Right ventricle myocardium superior (tissue), 1 donor: ENCODE measurements around the gene NCMAP. TPM values are rescaled to one million over a fixed set of nuclear protein-coding genes. Genes with fewer than 3 reads are reported as not detected.

Source experiments
- ATAC-seq: fragments of 200-7000 bp; cut with Tn5 transposase; one replicate; pipeline ENCODE4 v1.9.1; 2020; ENCODE audit warnings: mild to moderate bottlenecking; ENCODE audit not compliant: poor library complexity
- DNase-seq: peaks from one replicate; pipeline ENCODE4 v3.0.0-alpha.2; 2020
- intact Hi-C: fragments of 100-400 bp; cut with DNase I; formaldehyde crosslinking; loops from one replicate; pipeline ENCODE4 v1.11.2; 2022
- total RNA-seq: library from RNA; stranded (reverse); fragmentation: NEBNext Ultra II Directional; extraction: Animal tissue kit (Norgen Biotek cat#: 25700); gene quantifications from one replicate; pipeline ENCODE4 v1.2.1, GENCODE V29; 2021
- donor health status: DM: no; HTN: yes; CAD: no; lungs with severe emphysema.

Gene NCMAP
- total RNA-seq, 1 donor from 2014 or later, result 0.27 TPM

- DNase-seq (no peak), ATAC-seq (no peak)
- intact Hi-C loops, result no loop called here
Observed at GRCh38 chr1:24562625-24563024, 6.7 kb downstream of the NCMAP start.

DNA sequence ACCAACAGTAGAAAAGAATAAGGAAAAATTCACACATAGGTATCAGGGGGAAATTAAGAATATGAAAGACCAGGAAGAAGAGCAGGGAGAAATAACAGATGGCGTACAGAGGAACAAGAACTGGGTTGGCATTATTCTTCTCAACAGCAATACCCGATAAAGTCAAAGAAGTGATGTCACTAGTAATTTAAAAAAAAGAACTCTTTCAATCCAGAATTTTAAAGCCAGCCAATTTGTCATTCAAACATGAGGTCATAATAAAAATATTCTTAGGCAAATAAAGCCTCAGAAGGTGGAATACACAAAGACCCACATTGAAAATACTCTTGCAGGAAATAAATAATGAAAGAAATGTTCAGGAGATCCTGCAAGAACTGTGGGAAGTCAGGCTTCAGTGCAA, 8.8 kb downstream of the NCMAP start:
- intact Hi-C loops, result no loop called here
- DNase-seq, result no peak
- no peak for ATAC-seq

DNA sequence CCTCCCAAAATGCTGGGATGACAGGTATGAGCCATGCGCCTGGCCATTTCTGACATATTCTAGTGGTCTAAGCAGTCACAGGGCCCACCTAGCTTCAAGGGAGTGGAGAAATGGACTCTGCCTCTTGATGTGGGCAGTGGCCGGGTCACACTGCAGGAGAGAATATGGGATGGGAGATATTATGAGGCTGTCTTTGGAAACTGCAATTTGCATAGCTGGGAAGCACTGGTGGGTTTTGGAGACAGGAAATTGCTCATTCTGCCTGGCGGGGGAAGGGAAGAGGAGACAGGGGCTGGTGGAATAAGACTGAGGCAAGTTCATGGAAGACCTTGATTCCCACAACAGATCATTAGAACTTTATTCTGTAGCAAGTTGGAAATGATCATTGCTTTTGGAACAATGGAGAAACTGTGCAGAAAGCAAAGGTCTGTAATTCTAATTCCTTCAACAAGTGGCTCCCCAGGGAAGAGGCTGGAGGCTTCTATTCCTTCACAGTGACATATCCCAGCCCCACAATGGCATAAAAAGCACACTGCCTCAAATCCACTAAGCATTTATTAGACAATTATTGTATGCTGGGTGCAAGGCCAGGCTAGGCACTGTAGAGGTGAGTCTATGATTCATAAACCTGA, 10.5 kb downstream of the NCMAP start:
- no peak for ATAC-seq
- DNase-seq, result no peak
- intact Hi-C loops, result no loop called here

DNA sequence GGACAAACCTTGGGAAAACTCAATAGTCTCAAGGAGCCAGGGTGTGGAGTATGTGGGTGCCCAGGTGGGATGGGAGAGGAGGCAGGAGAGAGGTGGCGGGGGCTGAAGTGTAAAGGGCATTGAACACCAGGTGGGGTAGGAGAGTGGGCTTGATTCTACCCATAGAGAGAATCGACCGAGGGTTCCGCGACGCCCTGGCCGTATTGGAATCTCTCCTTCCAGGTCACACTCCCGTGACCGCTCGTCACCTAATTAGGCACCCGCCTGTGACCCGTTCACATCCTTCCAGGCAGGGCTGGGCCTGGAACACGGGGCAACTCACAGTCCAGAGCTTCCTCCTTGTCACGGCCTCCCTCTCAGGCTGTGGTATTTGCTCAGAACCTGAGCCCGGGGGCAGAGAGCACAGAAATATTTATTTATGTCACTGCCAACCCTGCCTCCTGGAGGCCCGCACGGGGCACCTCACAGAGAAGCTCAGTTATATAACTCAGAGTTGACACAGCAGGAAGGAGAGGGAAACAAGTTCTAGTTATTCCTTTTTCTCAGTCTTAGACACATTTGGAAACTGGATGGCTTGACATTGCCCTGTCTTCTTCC, 12.0 kb downstream of the NCMAP start:
- intact Hi-C loops, result no loop called here
- peak; percentile 82 for ATAC-seq
- no peak for DNase-seq

DNA sequence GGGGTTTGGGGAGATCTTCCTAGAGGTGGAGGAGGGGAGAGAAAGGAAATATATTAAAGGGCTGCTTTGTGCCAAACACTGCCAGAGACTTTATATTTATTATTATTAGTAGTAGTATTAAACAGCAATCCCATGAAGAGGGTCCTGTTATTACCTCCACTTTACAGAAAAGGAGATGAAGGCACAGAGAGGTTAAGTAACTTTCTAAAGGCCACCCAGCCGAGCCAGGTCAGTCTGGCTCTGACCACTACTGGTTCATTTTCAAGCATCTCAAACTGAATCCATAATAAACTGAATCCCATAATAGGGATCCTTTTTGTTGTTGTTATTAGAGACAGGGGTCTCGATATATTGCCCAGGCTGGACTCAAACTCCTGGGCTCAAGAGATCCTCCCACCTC, 12.6 kb downstream of the NCMAP start:
- DNase-seq (no peak), ATAC-seq (no peak)
- intact Hi-C loops, result no loop called here

- DNase-seq, result no peak
- intact Hi-C loops, result no loop called here
- no peak for ATAC-seq
Observed at GRCh38 chr1:24570265-24571125, 14.6 kb downstream of the NCMAP start.

DNA sequence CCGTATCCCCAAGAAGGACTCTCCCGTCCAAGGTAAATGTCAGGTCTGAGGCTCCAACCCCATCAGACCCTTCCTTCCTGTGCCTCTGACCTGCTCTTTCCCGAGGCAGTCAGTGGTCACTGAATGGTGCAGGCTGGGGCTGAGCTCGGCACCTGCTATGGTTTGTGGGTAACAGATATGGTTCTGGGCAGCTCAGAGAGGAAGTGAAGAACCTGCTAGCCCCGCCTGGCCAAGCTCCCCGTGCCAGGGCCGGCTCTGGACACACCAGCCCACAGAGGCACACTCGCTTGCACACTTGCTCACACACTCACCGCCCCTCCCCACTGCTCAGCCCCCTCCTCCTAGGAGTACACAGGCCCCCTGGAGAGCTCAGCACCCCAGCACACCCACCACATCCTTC, 16.4 kb downstream of the NCMAP start:
- DNase-seq (no peak), ATAC-seq (no peak)
- intact Hi-C loops, result no loop called here

GRCh38 chr1:24575905-24576587, 20.2 kb downstream of the NCMAP start:
- DNase-seq (no peak), ATAC-seq (no peak)
- intact Hi-C loops, result no loop called here

DNA sequence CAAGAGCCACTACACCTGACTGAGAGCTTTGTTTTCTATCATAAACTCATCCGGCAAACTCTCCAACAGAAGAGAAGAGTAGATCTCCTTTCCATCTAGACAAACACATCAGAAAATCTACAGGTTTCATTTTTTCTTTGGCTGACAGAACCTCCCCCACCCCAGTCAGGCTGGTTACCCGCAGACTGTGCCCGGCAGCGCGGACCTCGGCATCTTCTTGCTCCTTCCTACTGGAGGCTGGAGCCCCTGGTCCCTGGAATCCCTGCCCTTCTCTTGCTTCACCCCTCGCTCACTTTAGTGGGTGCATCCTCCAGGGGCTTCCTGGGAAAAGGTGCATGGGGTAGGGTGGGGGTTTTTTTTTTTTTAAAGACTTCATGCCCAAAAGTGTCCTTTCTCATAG, 23.0 kb downstream of the NCMAP start:
- DNase-seq, result no peak
- intact Hi-C loops, result no loop called here
- no peak for ATAC-seq

- DNase-seq (no peak), ATAC-seq (no peak)
- intact Hi-C loops, result no loop called here
Observed at GRCh38 chr1:24580756-24581155, 24.9 kb downstream of the NCMAP start.

GRCh38 chr1:24584171-24584647, 28.3 kb downstream of the NCMAP start:
- DNase-seq, result no peak
- peak; percentile 86 for ATAC-seq
- intact Hi-C loops, result no loop called here

GRCh38 chr1:24586119-24586518, 30.2 kb downstream of the NCMAP start:
- no peak for ATAC-seq
- intact Hi-C loops, result no loop called here
- no peak for DNase-seq

DNA sequence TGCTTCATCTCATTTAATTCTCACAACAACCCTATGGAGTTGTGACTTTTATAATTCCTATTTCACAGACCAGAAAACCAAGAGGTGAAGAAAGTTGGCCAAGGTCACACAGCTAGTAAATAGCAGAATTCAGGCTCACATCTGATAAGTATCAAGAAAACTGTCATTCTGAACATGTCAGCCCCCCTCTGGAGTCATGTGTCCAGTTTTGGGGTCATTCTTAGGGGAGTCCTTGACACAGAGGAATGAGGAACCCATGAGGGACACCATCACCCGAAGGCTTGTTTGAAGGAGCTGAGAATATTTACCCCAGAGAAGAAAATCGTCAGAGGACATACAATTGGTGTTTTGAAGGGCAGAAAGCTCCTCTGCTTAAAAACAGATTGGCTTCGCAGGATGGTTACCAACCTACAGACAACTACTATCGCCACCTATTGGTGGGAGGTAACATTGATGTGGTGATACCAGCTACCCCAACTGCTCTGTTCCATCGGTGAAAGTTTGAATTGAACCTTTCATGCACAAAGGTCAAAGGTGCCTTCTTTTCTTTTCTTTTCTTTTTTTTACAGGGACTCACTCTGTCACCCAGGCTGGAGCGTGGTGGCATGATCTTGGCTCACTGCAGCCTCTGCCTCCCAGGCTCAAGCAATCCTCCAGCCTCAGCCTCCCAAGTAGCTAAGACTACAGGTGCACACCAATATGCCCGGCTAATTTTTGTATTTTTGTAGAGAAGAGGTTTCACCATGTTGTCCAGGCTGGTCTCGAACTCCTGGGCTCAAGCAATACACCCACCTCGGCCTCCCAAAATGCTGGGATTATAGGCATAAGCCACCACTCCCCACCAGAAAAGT, 31.3 kb downstream of the NCMAP start:
- intact Hi-C loops, result no loop called here
- ATAC-seq (peak; percentile 44), DNase-seq (no peak)

DNA sequence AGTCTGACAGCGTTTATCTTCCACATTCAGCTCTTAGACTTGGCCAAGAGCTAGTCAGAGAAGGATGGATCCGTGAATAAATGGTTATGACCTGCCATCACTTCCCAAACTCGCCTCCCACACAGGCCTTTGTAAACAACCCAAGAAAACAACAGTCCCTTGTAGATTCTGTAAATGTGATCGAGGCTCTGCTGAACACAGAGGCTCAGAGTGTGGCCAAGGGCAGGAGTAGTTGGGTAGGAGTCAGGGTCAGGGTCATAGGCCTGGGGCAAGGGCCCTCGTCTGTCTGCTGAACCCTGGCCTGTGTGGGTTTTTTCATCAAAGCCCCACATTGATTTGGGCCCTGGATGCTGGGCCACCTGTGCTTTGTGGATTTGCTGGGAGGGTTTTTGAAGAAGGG, 32.7 kb downstream of the NCMAP start:
- ATAC-seq, result no peak
- no peak for DNase-seq
- intact Hi-C loops, result no loop called here

GRCh38 chr1:24589200-24589599, 33.3 kb downstream of the NCMAP start:
- DNase-seq (no peak), ATAC-seq (no peak)
- intact Hi-C loops, result no loop called here

DNA sequence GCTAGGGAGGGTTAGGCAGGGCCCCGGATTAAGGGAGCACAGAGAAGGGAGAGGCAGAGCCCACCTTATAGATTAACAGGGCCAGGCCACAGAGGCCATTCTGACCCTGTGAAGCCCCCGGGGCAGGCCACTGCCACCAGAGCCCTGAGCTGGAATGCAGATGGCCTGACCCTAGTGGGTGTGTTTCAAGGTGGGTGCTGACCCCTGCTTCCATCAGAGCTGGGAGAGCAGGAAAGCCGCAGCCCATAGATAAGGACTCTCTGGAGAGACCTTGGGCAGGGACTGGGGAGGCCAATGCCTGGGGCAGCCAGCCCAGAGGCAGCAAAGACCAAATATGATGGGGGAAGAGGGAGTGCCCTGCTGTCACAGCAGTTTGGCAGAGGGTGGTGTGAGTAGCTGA, 35.9 kb downstream of the NCMAP start:
- DNase-seq (no peak), ATAC-seq (peak; percentile 49)
- intact Hi-C loops, result no loop called here

- no peak for DNase-seq
- no peak for ATAC-seq
- intact Hi-C loops, result no loop called here
Observed at GRCh38 chr1:24594328-24594598, 38.4 kb downstream of the NCMAP start.

- ATAC-seq (no peak), DNase-seq (no peak)
- intact Hi-C loops, result no loop called here
Observed at GRCh38 chr1:24596401-24596880, 40.6 kb downstream of the NCMAP start.

DNA sequence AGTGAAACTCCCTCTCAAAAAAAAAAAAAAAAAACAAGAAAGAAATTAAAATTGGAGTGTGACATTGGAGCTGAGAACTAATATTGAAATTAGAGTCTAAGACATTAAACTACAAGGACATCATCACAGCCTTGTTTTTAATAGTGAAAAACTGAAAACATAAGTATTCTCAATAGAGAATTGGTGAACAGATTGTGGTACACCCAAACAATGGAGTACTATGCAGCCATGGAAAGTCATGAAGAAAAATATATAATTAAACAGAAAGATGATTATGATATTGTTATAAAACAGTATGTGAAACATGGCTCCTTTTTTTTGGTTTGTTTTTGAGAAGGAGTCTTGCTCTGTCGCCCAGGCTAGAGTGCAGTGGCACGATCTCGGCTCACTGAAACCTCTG, 43.4 kb downstream of the NCMAP start:
- DNase-seq (no peak), ATAC-seq (no peak)
- intact Hi-C loops, result no loop called here
